Activated CD4-positive, CD25-positive, alpha-beta regulatory T cell treated with anti-CD3 and anti-CD28 coated beads, Interleukin-2, amount 50 U/mL, for 16 hours (primary cell): ENCODE results near the gene NFKB1.
"Not testable (repeated sequence)": the region's sequence is repeated elsewhere in the genome, so short reads cannot be mapped to it uniquely, and the experiment has no call there.

Source experiments
- DNase-seq: peaks from one replicate; pipeline ENCODE4 v3.0.0-alpha.2; 2020; ENCODE audit warnings: low read depth, low spot score

Gene NFKB1

DNA sequence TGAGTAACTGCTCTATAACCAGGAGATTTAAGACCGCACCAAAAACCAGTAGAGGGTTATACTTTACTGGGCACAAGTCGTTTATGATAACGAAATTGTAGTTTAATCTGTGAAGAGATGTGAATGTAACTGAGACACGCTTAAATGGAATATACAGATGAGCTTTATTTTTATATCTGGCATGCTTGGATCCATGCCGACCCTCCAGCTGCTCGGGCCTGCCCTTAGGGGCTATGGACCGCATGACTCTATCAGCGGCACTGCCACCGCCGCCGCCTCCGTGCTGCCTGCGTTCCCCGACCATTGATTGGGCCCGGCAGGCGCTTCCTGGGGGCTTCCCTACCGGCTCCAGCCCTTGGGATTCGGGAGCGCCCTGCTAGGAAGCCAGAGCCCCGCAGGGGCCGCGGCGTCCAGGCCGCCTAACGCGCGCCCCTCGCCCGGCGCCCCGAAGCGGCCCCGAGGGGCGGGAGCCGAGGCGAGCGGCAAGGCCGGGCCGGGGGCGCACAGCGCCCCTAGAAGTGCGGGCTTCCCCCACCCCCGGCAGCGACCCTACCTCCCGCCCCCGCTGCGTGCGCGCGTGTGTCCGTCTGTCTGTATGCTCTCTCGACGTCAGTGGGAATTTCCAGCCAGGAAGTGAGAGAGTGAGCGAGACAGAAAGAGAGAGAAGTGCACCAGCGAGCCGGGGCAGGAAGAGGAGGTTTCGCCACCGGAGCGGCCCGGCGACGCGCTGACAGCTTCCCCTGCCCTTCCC is at the start of gene NFKB1:
Gene NFKB1, plus strand, starts transcription at position 664 of the 751 bp plus-strand sequence. CDS start 24,160 bp downstream, outside the sequence.
- peak; percentile 64 for DNase-seq

GRCh38 chr4:102452854-102453253 is 48.3 kb upstream of the NFKB1 start:
- no peak for DNase-seq

GRCh38 chr4:102453827-102454226 is 47.3 kb upstream of the NFKB1 start:
- no peak for DNase-seq

- no peak for DNase-seq
These were observed 46.9 kb upstream of the NFKB1 start for GRCh38 chr4:102454268-102454667.

DNA sequence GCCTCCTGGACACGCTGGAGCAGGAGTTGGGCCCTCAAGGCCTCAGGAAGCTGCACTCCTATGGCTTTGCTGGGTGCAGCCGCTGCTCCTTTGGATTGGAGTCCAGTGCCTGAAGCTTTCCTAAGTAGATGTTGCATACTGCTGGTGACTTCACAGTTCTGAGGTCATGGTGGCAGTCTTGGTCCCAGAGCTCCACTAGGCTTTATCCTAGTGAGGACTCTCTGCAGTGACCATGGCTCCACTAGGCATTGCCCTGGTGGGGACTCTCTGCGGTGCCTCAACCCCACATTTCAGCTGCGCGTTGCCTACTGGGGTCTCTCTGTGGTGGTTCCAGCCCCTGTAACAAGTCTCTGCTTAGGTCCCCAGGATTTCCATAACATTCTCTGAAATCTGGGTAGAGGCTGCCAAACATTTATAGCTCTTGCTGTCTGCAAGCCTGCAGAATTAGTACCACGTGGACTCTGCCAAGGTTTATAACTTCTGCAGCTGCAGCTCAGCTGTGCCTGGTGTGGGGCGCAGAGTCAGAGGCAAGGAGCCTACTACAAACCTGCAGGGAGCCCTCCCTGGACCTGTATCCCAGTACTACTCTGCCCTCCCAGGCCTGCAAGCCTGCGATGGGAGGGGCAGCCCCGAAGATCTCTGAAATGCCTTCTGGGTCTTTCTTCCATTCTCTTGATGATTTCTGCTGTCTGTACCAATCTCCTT is 46.0 kb upstream of the NFKB1 start:
- DNase-seq = no peak

GRCh38 chr4:102455750-102456149 is 45.4 kb upstream of the NFKB1 start:
- no peak for DNase-seq

DNA sequence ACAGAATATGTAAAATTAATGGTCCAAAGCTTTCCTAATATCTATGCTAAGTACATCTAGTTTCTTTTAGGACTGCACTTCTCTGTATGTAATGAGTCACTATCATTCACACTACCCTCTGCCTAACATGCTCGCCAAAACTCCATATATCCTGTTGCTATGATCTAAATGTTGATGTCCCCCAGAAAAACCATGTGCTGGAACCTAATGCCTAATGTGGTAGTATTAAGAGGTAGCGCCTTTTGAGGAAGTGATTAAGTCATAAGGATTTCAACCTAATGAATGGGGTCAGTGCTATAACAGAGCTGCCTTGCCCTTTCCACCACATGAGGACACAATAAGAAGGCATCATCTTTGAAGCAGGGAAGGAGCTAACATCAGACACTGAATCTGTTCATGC is 34.9 kb upstream of the NFKB1 start:
- DNase-seq = no peak

GRCh38 chr4:102469806-102470205 is 31.4 kb upstream of the NFKB1 start:
- no peak for DNase-seq

- no peak for DNase-seq
These were observed 28.6 kb upstream of the NFKB1 start for GRCh38 chr4:102472441-102473013.

- DNase-seq = no peak
These were observed 27.7 kb upstream of the NFKB1 start for GRCh38 chr4:102473476-102473875.

DNA sequence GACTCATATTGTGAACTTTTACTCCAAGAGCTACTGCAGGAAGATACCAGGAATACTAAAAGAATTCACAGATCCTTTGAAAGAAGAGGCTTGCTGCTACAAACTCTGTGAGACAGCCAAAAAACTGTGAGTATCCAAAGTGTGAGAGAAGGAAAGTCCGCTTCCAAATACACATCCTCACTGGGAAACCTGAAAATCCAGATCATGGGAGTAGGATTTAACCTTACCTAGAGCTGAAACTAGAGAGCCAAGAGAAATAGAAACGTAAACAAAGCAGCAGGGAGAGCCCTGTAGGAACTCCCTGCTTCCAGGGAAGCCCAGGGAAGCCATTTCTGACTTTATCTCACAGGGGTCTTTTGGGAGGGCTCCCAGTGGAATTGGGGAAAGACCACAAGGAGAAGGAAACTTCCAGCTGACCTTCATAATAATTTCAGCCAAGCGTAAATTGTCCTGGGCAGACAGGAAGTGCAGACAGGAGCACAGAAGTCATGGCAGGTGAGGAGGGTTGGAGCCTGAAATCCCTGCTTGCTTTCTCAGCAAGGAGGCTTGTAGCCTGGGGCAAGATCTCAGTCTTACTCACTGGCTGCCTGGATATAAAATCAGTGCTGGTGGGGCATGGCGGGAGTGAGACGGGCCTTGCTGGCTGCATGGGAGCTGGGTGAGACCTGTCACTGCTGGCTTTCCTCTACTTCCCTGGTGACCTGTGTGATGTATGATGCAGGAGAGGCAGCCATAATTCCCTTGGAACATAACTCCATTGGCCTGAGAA is 26.2 kb upstream of the NFKB1 start:
- no peak for DNase-seq

DNA sequence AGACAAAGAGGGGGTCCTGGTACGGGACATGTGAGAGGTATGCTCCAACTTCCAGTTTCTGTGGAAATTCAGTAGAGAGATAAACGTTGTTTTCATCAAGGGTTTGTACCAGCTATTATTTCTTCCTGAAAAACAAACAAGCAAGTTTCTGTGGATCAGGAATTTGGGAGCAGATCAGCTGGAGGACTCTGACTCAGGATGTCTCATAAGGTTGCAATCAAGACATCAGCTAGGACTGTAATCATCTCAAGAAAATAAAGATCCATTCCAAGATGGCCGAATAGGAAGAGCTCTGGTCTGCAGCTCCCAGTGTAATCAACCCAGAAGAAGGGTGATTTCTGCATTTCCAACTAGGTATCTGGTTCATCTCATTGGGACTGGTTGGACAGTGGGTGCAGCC is 23.5 kb upstream of the NFKB1 start:
- DNase-seq = no peak

- DNase-seq = no peak
These were observed 23.0 kb upstream of the NFKB1 start for GRCh38 chr4:102478186-102478585.

GRCh38 chr4:102479832-102480231 is 21.3 kb upstream of the NFKB1 start:
- not testable (repeated sequence) for DNase-seq

GRCh38 chr4:102483120-102483519 is 18.0 kb upstream of the NFKB1 start:
- DNase-seq = no peak

- DNase-seq = not testable (repeated sequence)
These were observed 17.0 kb upstream of the NFKB1 start for GRCh38 chr4:102483990-102484692.

DNA sequence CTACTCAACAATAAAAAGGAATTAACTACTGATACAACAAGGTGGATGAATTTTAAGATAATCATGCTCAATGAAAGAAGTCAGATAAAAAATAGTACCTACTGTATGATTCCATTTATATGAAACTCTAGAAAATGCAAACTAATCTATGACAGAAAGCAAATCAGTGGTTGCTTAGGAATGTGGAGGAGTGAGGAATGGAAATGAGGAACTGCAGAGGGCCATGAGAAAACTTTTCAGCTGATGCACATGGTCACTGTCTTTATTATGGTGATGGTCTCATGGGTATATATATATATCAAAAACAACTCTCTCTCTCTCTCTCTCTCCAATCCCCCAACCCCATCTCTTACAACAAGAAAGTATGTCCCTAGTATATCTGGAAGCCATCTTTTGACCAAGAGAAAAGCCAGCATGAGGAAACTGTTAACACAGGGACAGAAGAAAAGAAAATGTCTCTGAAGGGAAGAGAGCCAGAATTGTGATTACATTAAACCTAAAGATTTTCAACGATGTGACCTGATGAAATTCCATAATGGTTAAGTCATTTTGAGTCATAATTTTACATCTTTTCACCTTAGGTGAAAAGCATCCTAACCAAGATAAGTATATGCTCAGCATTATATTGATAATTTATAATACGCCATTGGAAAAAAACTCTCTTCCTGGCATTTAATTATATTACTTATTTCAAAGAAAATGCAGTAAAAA is 8.5 kb upstream of the NFKB1 start:
- DNase-seq = no peak

DNA sequence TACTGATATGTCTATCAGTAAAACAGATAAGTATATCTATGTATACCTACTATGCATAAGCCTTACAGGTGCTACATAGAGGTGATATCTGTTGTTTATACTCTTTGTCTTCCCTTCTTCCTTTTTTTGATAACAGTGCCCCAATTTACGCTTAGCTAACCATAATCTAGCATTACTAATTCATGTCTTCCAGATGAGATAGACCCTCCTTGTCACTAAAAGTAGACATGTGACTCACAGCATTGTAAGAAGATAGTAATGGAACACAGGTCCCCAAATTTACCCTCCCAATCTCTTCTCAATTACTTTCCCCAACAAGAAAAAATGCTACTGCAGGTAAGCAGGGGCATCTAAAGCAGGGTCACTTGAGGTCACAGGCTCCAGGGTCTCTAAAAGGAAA is 7.9 kb upstream of the NFKB1 start:
- no peak for DNase-seq

GRCh38 chr4:102493794-102494193 is 7.4 kb upstream of the NFKB1 start:
- no peak for DNase-seq

- DNase-seq = no peak
These were observed 6.6 kb upstream of the NFKB1 start for GRCh38 chr4:102494603-102495002.

DNA sequence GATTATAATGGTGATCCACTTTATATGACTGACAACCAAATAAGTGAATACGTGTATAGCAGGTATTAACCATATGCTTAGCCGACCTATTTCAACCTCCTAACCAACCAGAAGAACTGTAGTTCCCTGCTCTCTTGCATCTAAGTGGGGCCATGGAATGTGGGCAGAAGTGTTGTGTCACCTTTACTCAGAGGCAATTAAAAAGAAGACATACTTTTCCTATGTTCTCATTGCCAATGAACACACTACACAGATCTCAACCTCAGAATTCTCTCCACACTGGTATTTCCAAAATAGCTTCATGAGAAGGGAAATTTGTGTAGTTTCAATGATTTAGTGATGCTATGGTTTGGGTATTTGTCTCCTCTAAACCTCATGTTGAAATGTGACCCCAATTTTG is 3.2 kb upstream of the NFKB1 start:
- DNase-seq = no peak
